ENCODE results near the gene NR4A1. TPM values are rescaled to one million over a fixed set of nuclear protein-coding genes. Genes with fewer than 3 reads are reported as not detected.
A peak's percentile ranks its signal among the peaks of the same experiment; 100 is the strongest.

Gene NR4A1
- total and polyA plus RNA-seq, 2 of the 13 experiments (the other 11 are each of a cell fraction or from before 2014, with no cell fraction given) = 5.7 to 15.2 TPM

DNA sequence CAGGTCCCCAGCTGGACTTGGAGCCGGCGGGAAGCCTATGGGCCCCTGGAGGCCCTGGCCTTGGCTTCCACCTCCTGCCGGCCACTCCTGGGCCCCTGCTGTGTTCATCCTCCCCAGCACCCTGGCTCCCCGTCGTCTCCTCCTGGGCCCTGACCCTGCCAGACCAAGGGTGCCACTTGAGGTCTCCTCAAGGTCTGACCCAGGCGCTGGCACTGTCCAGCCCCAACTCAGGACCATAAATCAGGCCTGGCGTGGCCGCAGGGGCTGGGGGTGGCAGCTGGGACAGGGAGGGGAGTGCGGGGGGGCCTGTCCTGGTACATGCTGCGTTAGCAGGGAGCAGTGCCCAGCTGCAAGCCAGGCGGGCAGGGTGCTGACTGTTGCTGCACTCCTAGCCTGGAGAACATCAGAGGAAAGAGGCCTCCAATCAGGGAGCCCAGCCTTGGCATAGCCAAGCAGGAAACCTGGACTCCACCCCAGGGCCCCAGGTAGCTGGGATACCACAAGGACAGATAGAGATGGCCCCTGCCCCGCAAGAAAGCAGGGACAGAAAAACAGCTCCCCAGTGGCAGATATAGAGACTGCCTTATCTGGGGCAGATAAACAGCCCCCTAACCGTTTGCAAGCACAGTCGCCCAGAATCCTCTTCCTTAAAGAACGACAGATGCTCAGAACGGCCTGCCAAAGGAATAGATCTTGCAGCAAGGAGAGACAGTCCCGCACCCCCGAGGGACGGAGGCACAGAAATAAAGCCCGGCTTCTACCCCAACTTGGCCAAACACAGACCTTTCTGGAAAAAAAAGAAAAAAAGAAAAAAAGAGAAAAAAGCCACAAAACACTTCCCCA is 12.1 kb downstream of the NR4A1 start (continued):
- TF ChIP-seq SYNCRIP (IDR thresholded peaks at IDR 0.05; ENCODE audit: insufficient read depth, low read depth, low read length) = no peak
- TF ChIP-seq PAX8 (CRISPR knock-in tag; IDR thresholded peaks at IDR 0.05; ENCODE audit: borderline replicate concordance) = no peak
- TF ChIP-seq ZNF644 (CRISPR knock-in tag; IDR thresholded peaks at IDR 0.05; ENCODE audit: low read depth) = no peak
- no peak for TF ChIP-seq ZNF33B (CRISPR knock-in tag; IDR thresholded peaks at IDR 0.05)
- no peak for TF ChIP-seq ZKSCAN8 (CRISPR knock-in tag; IDR thresholded peaks at IDR 0.05; ENCODE audit: borderline replicate concordance)
- TF ChIP-seq, protein P1, sequence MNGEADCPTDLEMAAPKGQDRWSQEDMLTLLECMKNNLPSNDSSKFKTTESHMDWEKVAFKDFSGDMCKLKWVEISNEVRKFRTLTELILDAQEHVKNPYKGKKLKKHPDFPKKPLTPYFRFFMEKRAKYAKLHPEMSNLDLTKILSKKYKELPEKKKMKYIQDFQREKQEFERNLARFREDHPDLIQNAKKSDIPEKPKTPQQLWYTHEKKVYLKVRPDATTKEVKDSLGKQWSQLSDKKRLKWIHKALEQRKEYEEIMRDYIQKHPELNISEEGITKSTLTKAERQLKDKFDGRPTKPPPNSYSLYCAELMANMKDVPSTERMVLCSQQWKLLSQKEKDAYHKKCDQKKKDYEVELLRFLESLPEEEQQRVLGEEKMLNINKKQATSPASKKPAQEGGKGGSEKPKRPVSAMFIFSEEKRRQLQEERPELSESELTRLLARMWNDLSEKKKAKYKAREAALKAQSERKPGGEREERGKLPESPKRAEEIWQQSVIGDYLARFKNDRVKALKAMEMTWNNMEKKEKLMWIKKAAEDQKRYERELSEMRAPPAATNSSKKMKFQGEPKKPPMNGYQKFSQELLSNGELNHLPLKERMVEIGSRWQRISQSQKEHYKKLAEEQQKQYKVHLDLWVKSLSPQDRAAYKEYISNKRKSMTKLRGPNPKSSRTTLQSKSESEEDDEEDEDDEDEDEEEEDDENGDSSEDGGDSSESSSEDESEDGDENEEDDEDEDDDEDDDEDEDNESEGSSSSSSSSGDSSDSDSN (CRISPR knock-in tag; IDR thresholded peaks at IDR 0.05) = peak; percentile 37; the same call in 1 of the 2 replicates
- no peak for TF ChIP-seq ZNF615 (CRISPR knock-in tag; IDR thresholded peaks at IDR 0.05; ENCODE audit: borderline replicate concordance)
- no peak for TF ChIP-seq ZNF704 (CRISPR knock-in tag; IDR thresholded peaks at IDR 0.05; ENCODE audit: borderline replicate concordance)
- TF ChIP-seq NRL (CRISPR knock-in tag; IDR thresholded peaks at IDR 0.05; ENCODE audit: borderline replicate concordance) = 0 out of 2 replicates have a peak, but pooled peaks have one; percentile 53
- no peak for TF ChIP-seq FOXA1 (IDR thresholded peaks at IDR 0.05)
- TF ChIP-seq FOXA1 (CRISPR knock-in tag; IDR thresholded peaks at IDR 0.05) = no peak
- TF ChIP-seq, protein P2, sequence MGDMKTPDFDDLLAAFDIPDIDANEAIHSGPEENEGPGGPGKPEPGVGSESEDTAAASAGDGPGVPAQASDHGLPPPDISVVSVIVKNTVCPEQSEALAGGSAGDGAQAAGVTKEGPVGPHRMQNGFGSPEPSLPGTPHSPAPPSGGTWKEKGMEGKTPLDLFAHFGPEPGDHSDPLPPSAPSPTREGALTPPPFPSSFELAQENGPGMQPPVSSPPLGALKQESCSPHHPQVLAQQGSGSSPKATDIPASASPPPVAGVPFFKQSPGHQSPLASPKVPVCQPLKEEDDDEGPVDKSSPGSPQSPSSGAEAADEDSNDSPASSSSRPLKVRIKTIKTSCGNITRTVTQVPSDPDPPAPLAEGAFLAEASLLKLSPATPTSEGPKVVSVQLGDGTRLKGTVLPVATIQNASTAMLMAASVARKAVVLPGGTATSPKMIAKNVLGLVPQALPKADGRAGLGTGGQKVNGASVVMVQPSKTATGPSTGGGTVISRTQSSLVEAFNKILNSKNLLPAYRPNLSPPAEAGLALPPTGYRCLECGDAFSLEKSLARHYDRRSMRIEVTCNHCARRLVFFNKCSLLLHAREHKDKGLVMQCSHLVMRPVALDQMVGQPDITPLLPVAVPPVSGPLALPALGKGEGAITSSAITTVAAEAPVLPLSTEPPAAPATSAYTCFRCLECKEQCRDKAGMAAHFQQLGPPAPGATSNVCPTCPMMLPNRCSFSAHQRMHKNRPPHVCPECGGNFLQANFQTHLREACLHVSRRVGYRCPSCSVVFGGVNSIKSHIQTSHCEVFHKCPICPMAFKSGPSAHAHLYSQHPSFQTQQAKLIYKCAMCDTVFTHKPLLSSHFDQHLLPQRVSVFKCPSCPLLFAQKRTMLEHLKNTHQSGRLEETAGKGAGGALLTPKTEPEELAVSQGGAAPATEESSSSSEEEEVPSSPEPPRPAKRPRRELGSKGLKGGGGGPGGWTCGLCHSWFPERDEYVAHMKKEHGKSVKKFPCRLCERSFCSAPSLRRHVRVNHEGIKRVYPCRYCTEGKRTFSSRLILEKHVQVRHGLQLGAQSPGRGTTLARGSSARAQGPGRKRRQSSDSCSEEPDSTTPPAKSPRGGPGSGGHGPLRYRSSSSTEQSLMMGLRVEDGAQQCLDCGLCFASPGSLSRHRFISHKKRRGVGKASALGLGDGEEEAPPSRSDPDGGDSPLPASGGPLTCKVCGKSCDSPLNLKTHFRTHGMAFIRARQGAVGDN (CRISPR knock-in tag; IDR thresholded peaks at IDR 0.05) = peak; percentile 27
- no peak for TF ChIP-seq ZNF598 (CRISPR knock-in tag; IDR thresholded peaks at IDR 0.05; ENCODE audit: borderline replicate concordance)
- TF ChIP-seq NCOR1 (IDR thresholded peaks at IDR 0.05; ENCODE audit: borderline replicate concordance, low read length) = no peak
- TF ChIP-seq ZNF3 (CRISPR knock-in tag; IDR thresholded peaks at IDR 0.05) = no peak
- no peak for TF ChIP-seq ZSCAN12 (CRISPR knock-in tag; IDR thresholded peaks at IDR 0.05)
- no peak for TF ChIP-seq HOXA3 (CRISPR knock-in tag; IDR thresholded peaks at IDR 0.05)
- TF ChIP-seq ZNF17 (CRISPR knock-in tag; IDR thresholded peaks at IDR 0.05) = no peak
- TF ChIP-seq, protein P3, sequence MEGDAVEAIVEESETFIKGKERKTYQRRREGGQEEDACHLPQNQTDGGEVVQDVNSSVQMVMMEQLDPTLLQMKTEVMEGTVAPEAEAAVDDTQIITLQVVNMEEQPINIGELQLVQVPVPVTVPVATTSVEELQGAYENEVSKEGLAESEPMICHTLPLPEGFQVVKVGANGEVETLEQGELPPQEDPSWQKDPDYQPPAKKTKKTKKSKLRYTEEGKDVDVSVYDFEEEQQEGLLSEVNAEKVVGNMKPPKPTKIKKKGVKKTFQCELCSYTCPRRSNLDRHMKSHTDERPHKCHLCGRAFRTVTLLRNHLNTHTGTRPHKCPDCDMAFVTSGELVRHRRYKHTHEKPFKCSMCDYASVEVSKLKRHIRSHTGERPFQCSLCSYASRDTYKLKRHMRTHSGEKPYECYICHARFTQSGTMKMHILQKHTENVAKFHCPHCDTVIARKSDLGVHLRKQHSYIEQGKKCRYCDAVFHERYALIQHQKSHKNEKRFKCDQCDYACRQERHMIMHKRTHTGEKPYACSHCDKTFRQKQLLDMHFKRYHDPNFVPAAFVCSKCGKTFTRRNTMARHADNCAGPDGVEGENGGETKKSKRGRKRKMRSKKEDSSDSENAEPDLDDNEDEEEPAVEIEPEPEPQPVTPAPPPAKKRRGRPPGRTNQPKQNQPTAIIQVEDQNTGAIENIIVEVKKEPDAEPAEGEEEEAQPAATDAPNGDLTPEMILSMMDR (CRISPR knock-in tag; IDR thresholded peaks at IDR 0.05) = peak; percentile 15; the same call in 1 of the 2 replicates
- 0 out of 2 replicates have a peak, but pooled peaks have one; percentile 8 for TF ChIP-seq ZFY (CRISPR knock-in tag; IDR thresholded peaks at IDR 0.05)

Data from HepG2 (cell line).